SK-N-DZ (cell line): ENCODE data around the gene RAD18.
A peak's percentile ranks its signal among the peaks of the same experiment; 100 is the strongest.

Experiments
- DNase-seq: peaks from one replicate; pipeline ENCODE4 v3.0.0-alpha.2; 2015; ENCODE audit warnings: low spot score

RAD18 gene

GRCh38 chr3:8986741-8987140, 23.5 kb upstream of the RAD18 start:
- DNase-seq: no peak

GRCh38 chr3:8985876-8986275, 22.6 kb upstream of the RAD18 start:
- no peak for DNase-seq

DNA sequence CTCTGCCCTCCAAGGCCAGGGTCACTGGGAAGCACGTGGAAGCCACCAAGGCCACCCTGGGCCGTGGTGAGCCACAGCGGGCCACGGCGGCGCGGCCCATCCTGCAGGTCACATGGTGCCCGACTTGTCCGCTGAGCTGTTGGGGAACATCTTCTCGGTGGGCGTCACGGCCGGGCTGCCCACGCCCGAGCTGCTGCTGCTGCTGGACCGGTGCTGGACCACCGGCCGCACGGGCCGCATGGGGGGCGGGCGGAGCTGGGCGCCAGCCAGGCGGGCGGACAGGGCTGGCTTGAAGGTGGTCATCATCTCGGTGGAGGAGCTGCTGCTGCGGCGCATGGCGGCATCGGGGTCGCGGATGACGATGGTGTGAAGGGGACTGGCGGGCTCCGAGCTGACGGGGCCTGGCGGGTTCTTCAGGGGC, 22.1 kb upstream of the RAD18 start:
- no peak for DNase-seq

- no peak for DNase-seq
Observed at GRCh38 chr3:8984526-8984925, 21.3 kb upstream of the RAD18 start.

DNA sequence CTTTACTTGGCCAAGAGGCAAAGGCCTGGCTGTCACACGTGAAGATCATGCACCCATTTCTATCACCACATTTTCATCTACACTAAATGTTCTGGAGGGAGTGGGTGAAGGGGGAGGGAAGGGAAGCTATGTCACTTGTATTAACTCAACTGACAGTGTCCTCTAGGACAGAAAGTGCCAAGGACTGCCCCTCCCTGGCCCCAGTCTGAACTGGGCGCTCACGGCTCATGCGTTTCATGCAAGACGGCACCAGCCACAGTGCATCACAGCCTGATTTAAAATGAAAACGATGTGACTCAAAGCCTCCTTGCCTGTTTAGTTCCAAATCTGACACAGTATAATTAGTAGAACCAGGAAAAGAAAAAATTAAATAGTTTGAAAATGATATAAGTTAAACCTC, 20.8 kb upstream of the RAD18 start:
- DNase-seq: no peak

GRCh38 chr3:8983591-8983990, 20.3 kb upstream of the RAD18 start:
- DNase-seq: no peak

DNA sequence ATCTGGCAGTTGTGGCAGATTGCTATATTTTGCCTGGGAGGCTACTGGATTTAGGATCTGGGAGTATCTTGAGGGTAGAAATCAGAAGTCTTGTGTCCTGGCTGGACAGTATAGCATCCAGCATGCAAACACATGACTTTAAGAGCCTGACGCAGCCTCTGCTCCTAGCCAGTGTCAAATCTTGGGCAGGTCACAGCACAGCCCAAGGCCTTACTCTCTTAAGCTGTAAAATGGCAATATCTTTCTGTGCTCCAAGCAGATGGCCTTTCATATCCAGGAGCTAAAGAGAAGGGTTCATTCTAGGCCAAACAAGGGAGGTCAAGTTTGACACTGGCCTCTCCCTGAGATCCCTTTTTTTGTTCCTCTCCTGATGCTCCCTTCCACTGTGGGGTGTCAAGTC, 19.8 kb upstream of the RAD18 start:
- no peak for DNase-seq

DNA sequence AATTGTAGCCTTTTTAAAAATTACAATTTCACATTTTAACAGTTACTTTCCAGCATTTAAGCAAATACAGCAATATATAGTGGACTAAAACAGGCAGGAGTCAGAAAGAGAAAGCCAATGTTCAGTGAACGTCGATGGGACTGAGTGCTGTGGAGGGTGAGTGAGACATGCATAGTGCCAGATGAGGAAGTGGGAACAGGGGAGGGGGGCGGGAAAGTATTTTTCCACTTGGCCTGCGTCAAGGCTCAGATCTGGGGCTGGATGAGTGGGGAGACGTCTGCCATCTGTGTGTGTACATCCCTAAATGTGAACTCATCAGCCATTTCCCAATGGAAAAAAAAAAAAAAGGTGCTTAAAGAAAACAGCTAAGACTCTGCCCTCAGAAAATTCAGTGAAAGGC, 19.2 kb upstream of the RAD18 start:
- DNase-seq: no peak

DNA sequence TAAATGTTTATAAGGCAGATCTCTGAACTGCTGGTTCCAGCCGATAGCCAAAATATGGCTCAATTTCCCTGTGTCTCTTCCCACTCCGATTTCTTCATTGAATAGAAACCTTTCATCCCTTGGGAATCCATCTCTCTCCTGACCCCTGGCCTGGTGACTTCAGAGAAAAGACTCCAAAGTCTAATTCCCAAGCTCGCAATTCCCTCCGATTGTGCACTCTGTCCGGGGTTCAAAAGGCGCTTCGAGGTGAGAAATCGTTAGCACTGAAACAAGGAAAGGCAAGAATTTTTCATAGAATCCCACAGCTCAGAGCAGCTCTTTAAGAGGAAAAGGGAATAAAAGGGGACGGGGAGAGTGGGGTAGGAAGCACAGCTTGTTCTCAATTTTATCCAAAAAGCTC, 18.4 kb upstream of the RAD18 start:
- DNase-seq: no peak

- DNase-seq: no peak
Observed at GRCh38 chr3:8981296-8981695, 18.0 kb upstream of the RAD18 start.

- DNase-seq: no peak
Observed at GRCh38 chr3:8980756-8981257, 17.5 kb upstream of the RAD18 start.

DNA sequence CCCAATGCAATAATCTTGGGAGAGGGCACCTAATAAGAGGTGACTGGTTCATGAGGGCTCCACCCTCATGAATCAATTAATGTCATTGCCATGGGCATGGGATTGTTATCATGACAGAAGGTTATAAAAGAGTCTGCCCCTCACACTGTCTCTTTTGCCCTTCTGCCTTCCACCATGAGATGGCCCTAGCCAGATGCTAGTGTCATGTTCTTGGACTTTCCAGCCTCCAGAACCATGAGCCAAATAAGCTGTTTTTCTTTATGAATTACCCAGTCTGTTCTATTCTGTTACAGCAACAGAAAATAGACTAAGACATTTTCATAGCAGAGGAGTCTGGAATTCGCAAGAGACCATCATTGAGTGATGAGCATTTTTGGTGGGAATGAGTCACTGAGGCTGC, 16.0 kb upstream of the RAD18 start:
- no peak for DNase-seq

GRCh38 chr3:8978551-8978950, 15.3 kb upstream of the RAD18 start:
- no peak for DNase-seq

DNA sequence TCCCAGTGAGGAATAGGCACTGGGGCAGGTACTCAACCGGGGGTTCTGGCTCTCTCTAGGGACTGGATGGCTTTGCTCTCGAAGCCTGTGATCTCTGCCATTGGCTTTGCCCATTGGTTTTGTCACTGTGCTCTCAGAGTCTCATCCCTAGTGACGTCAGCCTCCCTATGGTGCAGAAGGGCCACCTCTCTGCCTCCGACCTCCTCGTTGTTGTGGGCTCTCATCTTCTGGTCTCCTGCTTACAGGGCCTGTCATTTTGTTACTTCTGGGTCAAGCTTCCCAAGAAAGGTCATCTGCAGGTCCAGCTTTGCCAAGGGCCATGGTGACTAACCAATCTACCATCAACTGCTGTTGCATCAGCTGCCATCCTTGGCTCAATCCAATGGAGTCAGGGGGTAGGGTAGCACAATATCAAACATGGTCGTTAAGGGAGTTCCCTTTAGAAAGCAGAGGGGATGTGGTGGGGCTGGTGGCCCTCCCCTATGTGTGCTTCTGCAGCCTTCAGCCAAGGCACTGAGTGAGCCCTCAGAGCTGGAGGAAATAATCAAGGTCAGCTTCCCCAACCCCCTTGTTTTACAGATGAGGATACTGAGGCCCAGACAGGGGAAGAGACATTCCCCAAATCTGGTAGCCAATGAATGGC, 13.4 kb upstream of the RAD18 start:
- DNase-seq: no peak

DNA sequence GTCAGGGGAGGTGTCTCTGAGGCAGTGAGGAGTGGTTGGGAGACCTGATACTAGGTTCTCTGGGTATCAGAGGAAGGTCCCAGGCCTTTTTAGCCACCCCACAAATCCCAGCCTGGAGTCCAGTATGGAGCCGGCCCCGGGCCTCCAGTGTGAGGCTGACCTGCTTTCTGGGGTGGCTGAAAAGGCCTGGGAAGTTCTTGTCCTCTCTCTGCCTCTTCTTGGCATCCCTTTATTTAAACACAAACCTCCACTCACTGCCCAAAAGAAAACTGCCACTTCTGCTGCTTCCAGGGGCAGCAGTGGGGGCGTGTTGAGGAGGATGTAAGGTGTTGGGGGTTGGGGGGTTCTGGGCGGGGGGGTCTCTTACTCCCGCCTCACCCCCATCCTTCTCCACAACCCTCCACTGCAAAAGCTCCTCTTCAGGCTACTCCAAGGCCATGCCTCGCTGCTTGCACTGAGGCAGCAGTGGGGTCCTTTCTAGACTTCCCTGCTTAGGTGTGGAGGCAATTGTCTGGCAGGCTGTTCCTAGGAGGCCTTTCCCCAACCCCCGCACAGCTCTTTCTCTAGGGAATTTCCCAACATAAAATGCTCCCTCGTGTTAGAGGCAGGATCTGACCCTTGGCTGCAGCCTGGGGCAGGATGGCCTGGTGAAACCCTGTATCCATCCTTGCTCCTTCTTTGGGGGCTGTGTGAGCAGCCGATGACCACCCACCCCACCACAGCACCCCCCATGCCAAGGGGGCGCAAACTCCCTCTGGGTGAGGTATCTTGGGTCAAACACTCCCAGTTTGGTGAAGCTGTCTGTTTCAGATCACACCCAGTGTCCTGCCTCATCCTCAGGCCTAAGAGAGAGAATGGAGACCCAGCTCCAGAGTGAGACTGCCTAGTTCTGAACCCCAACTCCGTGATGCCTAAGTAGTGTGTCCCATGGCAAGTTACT, 12.1 kb upstream of the RAD18 start:
- DNase-seq: no peak

DNA sequence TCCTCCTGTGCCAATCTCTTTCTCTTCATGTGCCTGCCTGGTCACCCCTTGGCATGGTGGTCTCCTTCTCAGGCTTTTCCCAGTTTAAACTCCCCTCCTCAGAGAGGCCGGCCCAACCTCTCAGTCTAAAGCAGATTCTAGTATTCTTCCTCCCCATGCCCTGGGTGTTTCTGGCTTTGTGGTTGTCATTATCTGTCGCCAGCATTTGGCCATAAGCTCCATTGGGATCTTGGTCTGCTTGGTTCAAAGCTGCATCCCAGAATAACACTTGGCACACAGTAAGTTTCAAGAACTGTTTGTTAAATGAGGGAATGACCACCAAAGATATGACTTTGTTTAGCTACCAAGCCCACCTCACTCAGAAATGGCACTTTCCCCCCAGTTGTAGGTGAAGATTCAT, 11.2 kb upstream of the RAD18 start:
- no peak for DNase-seq

GRCh38 chr3:8972639-8973038, 9.4 kb upstream of the RAD18 start:
- peak; percentile 57 for DNase-seq

DNA sequence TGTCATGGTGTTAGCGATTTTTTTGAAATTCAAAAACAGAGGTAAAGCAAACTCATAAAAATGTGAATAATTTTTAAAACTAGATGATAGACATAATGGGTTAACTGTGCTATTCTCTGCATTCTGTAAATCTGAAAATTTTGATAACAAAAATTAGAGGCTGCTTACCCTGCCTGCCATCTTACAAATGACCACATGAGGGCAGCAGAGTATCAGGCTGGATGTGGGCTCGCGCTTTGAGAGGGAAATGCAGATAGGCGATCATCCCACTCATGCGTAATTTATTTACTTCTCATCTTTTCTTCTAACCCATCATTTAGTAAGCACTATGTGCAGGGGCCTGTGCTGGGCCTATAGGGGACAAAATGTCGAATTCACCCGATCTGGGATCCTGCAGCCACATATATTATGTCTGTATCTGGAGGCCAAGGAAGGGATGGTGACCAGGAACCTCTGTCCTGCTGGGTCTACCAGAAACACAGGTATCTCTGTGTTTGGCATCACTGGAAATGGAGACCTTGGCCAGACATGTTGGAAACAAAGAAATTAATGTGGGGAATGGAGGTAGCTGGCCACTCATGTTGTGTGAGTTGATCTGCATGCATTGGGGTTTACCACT, 7.8 kb upstream of the RAD18 start:
- peak; percentile 79 for DNase-seq

GRCh38 chr3:8969241-8969640, 6.0 kb upstream of the RAD18 start:
- DNase-seq: no peak

DNA sequence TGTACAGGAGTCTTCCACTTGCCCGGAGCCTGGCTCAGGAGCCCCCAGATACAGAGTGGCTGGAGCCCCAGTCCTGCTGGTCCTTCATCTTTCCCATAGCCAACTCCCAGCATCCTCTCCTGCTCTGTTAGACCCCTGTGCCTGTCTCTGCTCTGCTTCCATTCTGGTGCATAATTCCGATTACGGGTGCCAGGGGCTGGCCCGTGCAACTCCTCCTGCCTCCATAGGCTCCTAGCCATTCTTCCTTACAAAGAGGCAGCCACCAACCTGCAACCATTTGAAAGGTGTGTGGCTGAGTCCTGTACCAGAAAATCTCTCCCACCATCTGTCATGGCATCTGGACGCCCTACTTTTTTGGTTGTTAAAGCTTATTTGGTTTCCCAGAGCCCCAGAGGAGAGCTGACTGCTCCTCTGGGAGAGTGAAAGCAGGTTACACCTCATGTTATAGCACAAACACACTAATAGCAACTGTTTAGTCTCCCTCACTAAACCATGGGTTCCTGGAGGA, 5.2 kb upstream of the RAD18 start:
- DNase-seq: no peak

DNA sequence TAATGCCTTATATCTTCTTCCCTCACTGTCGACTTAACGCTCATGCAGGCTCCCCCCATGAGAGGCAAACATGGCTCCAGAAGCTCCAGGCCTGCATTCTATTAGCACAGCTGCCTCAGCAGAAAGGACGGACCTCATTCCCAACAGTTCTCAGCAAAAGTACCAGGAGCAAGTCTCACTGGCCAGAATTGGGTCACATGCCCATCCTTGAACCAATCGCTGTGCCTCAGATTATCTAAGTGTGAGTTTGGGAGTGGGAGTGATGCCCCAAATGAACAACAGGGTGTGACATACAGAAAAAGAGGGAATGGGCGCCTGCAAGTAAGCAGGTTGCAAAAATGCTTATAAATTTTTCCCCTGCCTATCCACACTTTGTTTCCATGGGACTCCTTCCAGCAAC, 4.3 kb upstream of the RAD18 start:
- no peak for DNase-seq

DNA sequence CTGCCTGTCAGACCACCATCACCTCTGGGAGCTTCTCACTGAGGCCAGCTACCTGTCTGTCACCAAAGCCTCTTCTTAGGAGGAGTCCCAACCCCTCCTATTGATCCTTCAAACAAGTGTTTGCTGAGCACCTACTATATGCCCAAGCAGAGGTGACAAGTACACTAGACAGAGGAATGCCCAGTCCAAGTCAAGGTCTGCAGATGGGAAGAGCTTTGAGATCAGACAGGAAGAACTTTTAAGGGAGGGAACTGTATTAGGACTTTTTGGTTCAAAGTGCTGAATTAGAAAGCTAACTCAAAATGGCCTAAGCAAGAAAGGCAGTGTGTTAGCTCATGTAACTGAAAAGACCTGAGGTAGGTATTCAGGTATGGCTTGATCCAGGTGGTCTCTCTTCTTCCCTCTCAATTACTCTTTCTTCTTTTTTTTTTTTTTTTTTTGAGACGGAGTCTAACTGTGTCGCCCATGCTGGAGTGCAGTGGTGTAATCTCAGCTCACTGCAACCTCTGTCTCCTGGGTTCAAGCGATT, 3.6 kb upstream of the RAD18 start:
- DNase-seq: no peak
